Adrenal gland (tissue), 12 donors: ENCODE data around the gene TGFBR3. TPM values are rescaled to one million over a fixed set of nuclear protein-coding genes. Genes with fewer than 3 reads are reported as not detected.

Experiments used
- DNase-seq, 7 donors: peaks; one replicate each; pipeline ENCODE4 v3.0.0-alpha.2; 2019 to 2020
- H3K27ac ChIP-seq, 5 donors: fragments of 200-600 bp; sonication (generic) in 4 of 5; 1 replicate in 3 of 5; 2 replicates in 2 of 5; pipeline versions ENCODE4 v1.5.1 to v1.8.0; 2016 to 2020; ENCODE audit warnings: mild to moderate bottlenecking in 1 of 5
- H3K27me3 ChIP-seq: fragments of 200-600 bp; 2 replicates; pipeline ENCODE4 v1.8.0; 2021
- H3K36me3 ChIP-seq, 2 donors: fragments of 200-600 bp; replicated peaks in 1 of 2; 1 replicate in 1 of 2; 2 replicates in 1 of 2; pipeline versions ENCODE4 v1.5.1 to v1.8.0; 2018 to 2022
- H3K4me1 ChIP-seq, 2 donors: fragments of 200-600 bp; replicated peaks in 1 of 2; 1 replicate in 1 of 2; 2 replicates in 1 of 2; pipeline versions ENCODE4 v1.5.1 to v1.8.0; 2018 to 2021
- H3K4me3 ChIP-seq, 4 donors: fragments of 200-600 bp; sonication (generic) in 3 of 4; one replicate each; pipeline ENCODE4 v1.5.1; 2016 to 2018
- H3K9me3 ChIP-seq, 3 donors: fragments of 200-600 bp; sonication (generic) in 1 of 3; replicated peaks in 1 of 3; 1 replicate in 2 of 3; 2 replicates in 1 of 3; pipeline versions ENCODE4 v1.5.1 to v1.8.0; 2016 to 2021
- POLR2A ChIP-seq, 2 donors: fragments of 450-650 bp; IDR thresholded peaks; one replicate each; pipeline ENCODE4 v1.6.1; 2017; ENCODE audit warnings: antibody characterized with exemption in 2 of 2, mild to moderate bottlenecking in 2 of 2, moderate library complexity in 1 of 2
- whole genome bisulfite sequencing, 4 donors: extraction: QIAGEN DNeasy Blood & Tissue Kit in 2 of 4; methylation state at CpG; one replicate each; pipeline versions ENCODE4 v1.1.5 to v1.1.7; 2013 to 2017; 5-methylcytosine and 5-hydroxymethylcytosine counted together
- intact Hi-C, 2 donors: fragments of 100-400 bp; cut with DNase I; formaldehyde crosslinking; loops; one replicate each; pipeline versions ENCODE4 v1.14.1 to v1.15.0; 2022 to 2023
- polyA plus RNA-seq, 3 donors: library from polyadenylated mRNA; stranded (reverse); fragments of 200-250 nt in 2 of 3; fragments of 350-450 nt in 1 of 3; fragmentation: Illumina TruSeq in 1 of 3; extraction: RNeasy Lipid Tissue Mini Kit (QIAGEN cat#74804) in 1 of 3; gene quantifications; one replicate each; pipeline ENCODE4 v1.2.3, GENCODE V29; 2013 to 2014
- total RNA-seq, 9 donors: library from RNA; depleted of rRNA in 4 of 9; stranded (reverse); fragments of >200 nt in 4 of 9; fragments of 120-200 nt in 1 of 9; fragmentation: NEBNext Ultra II Directional in 1 of 9; extraction: Animal tissue kit (Norgen Biotek cat#: 25700) in 1 of 9; gene quantifications; one replicate each; pipeline versions ENCODE4 v1.1.0 to v1.2.4, GENCODE V29; 2013 to 2023
- TF ChIP-seq, protein P1 (sequence below), 6 experiments: fragments of 450-650 bp in 4 of 6; fragments of 200-600 bp in 2 of 6; sonication (generic) in 1 of 6; IDR thresholded peaks; 1 replicate in 5 of 6; 2 replicates in 1 of 6; pipeline versions ENCODE4 v1.5.1 to v1.8.0; 2016 to 2021; ENCODE audit warnings: antibody characterized with exemption in 6 of 6, mild to moderate bottlenecking in 2 of 6, moderate library complexity in 1 of 6
- donor health status: healthy with polysubstance abuse.
- donor health status: Bipolar disorder and iron deficiency.
- donor health status: DM: yes; HTN: yes; CAD: no.
- donor health status: DM: no; HTN: no; CAD: no.
- donor health status: DM: no; HTN: no; CAD: no.
- donor health status: DM: yes; HTN: yes; CAD: no.

TGFBR3 gene
- total and polyA plus RNA-seq, 12 donors: 13.9 to 340 (median 148) TPM

DNA sequence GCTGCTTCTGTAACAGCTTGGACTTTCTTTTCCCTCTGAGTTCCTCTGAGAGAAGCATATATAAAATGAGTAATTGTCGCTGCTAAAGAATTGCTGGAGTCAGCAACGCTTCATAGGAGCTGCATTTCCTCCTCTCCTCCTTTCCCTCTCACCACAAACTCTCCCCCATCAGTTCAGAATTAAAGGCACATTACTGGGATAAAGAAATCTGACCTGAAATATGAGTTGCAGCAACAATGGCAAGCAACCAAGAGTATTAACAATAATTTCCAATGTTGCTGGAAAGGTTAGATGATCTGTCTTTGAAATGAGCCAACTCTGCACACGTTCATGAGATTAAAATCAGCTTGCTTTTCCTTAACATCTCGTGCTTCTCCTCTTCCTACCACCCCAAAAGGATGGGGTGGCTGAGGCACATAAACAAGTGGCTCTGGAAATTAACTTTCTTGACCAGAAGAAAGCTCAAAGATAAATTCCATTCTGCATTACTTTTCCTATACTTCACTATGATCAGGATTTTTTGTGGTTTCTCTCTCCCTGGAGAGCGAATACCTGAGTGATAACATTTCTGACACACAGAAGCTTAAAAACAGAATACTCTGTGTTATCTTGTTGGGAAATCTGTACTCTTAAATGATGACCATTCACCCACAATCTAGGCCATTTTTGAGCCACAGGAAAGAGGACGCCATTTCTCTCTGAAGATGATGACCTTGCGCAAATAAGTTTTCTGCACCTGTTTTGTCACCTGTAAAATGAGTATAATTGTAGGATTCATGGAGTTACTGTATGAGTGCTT, 90.2 kb downstream of the TGFBR3 start:
- Histone ChIP-seq H3K27me3 (no peaks in the 10 kb centered on the region), H3K36me3 (peaks cover 0 to 11% of the 10 kb centered on the region in 2 donors), H3K4me1 (peaks cover 43 to 76% of the 10 kb centered on the region in 2 donors), H3K9me3 (no peaks in the 10 kb centered on the region), H3K4me3 (no peak overlapping the region), H3K27ac (peak overlapping the region in 4 of 5 donors; percentile 1 to 70 (median 41))
- peak in 2 of 7 donors; percentile 13 to 38 for DNase-seq
- TF ChIP-seq, protein P1, sequence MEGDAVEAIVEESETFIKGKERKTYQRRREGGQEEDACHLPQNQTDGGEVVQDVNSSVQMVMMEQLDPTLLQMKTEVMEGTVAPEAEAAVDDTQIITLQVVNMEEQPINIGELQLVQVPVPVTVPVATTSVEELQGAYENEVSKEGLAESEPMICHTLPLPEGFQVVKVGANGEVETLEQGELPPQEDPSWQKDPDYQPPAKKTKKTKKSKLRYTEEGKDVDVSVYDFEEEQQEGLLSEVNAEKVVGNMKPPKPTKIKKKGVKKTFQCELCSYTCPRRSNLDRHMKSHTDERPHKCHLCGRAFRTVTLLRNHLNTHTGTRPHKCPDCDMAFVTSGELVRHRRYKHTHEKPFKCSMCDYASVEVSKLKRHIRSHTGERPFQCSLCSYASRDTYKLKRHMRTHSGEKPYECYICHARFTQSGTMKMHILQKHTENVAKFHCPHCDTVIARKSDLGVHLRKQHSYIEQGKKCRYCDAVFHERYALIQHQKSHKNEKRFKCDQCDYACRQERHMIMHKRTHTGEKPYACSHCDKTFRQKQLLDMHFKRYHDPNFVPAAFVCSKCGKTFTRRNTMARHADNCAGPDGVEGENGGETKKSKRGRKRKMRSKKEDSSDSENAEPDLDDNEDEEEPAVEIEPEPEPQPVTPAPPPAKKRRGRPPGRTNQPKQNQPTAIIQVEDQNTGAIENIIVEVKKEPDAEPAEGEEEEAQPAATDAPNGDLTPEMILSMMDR (IDR thresholded peaks at IDR 0.05): no peak
- TF ChIP-seq POLR2A (IDR thresholded peaks at IDR 0.05): no peak
- intact Hi-C loops: no loop called here
- WGBS, 4 donors: 54 to 58% (median 57%) methylated on average over 7 of the region's 7 CpGs

DNA sequence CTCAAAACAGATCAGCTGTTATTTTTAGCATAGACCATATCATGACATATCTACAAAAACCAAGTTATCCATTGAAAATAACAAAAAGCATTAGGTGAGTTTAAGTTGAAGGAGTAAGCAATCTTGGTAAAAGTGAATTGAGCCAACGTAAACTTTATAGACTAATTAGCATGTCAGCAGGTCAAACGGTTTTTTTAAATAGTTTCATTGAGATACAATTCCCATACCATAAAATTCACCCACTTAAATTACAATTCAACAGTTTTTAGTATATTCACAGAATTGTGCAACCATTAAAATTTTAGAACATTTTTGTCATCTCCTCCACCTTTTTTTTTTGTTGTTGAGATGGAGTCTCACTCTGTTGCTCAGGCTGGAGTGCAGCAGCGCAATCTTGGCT, 92.1 kb downstream of the TGFBR3 start:
- intact Hi-C loops: no loop called here
- peak overlapping the region in 1 of 5 donors; percentile 67 for H3K27ac ChIP-seq
- no peak for DNase-seq

DNA sequence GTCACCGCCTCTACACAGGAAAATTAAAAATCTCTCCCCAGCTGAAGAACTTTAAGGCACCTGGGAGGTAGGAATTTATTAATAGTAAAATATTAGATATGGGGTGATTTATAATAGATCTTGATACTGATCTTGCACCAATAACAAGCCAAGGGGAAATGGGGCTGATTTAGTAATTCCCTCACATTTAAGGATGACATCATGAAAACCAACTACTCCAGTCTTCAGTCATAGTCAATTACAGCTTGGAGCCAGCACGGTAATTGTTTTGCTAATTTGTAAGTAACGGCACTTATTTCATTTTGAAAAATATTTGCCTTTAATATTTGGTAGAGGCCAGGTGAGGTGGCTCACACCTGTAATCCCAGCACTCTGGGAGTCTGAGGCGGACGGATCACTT, 92.8 kb downstream of the TGFBR3 start:
- TF ChIP-seq, protein P1 (IDR thresholded peaks at IDR 0.05): no peak
- no peak for TF ChIP-seq POLR2A (IDR thresholded peaks at IDR 0.05)
- Histone ChIP-seq H3K4me3 (no peak overlapping the region), H3K36me3 (peaks cover 0 to 11% of the 10 kb centered on the region in 2 donors), H3K27ac (peak overlapping the region in 4 of 5 donors; percentile 7 to 67 (median 42)), H3K9me3 (no peaks in the 10 kb centered on the region), H3K27me3 (no peaks in the 10 kb centered on the region), H3K4me1 (peaks cover 35 to 80% of the 10 kb centered on the region in 2 donors)
- no peak for DNase-seq
- 94 to 97% (median 96%) methylated on average over 5 of the region's 5 CpGs for WGBS, 4 donors
- intact Hi-C loops: no loop called here

More for the DNA sequence above, 92.1 kb downstream of the TGFBR3 start:
- H3K27me3 ChIP-seq: no peaks in the 10 kb centered on the region
- H3K36me3 ChIP-seq: peaks cover 0 to 11% of the 10 kb centered on the region in 2 donors
- peaks cover 38 to 80% of the 10 kb centered on the region in 2 donors for H3K4me1 ChIP-seq
- 89 to 93% (median 92%) methylated on average over 3 of the region's 3 CpGs for WGBS, 4 donors
- no peak overlapping the region for H3K4me3 ChIP-seq
- H3K9me3 ChIP-seq: no peaks in the 10 kb centered on the region
- no peak for TF ChIP-seq POLR2A (IDR thresholded peaks at IDR 0.05)
- TF ChIP-seq, protein P1 (IDR thresholded peaks at IDR 0.05): no peak

DNA sequence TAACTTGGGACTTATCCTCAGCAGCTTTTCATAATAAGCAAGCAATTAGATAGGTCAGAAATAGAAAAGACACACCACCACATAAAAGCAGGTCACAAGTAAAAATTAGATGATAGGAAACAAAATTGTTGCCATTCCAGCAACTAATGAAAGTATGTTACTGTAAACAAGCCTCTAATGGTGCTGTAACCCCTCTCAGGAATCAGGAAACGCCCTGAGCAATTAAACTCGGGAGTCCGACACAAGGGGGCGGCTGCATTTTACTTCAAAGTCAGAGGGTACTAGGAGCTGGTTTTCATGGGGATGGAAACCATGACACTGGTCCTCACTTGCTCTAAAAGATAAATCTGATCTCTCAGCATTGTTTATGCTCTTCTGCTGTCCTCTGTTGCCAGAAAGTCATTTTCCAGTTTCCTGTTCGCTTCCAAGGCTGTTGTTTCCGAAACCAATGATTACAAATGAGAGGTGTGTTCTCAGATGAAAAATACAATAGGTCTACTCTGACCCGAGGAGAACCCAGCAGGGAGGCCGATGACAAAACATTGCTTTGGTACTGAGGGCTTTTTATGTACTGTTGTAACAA, 93.4 kb downstream of the TGFBR3 start:
- peak in 2 of 7 donors; percentile 15 to 55 for DNase-seq
- no peak overlapping the region for H3K4me3 ChIP-seq
- no peak for TF ChIP-seq POLR2A (IDR thresholded peaks at IDR 0.05)
- TF ChIP-seq, protein P1 (IDR thresholded peaks at IDR 0.05): peak in 1 of 6 experiments; percentile 8
- H3K27ac ChIP-seq: peak overlapping the region in 4 of 5 donors; percentile 7 to 67 (median 48)
- 44 to 48% (median 46%) methylated on average over 8 of the region's 8 CpGs for WGBS, 4 donors
- H3K4me1 ChIP-seq: peaks cover 35 to 82% of the 10 kb centered on the region in 2 donors
- peaks cover 0 to 11% of the 10 kb centered on the region in 2 donors for H3K36me3 ChIP-seq
- intact Hi-C loops: no loop called here
- no peaks in the 10 kb centered on the region for H3K27me3 ChIP-seq
- no peaks in the 10 kb centered on the region for H3K9me3 ChIP-seq
